Natural killer cell (primary cell): ENCODE results near the gene JPT1. TPM values are rescaled to one million over a fixed set of nuclear protein-coding genes. Genes with fewer than 3 reads are reported as not detected.

Experiments used
- ATAC-seq, 3 donors: fragments of 150-1000 bp in 2 of 3; fragments of 200-7000 bp in 1 of 3; cut with Tn5 transposase; 1 replicate in 1 of 3; 2 replicates in 2 of 3; pipeline ENCODE4 v1.10.0; 2021; ENCODE audit warnings: mild to moderate bottlenecking in 2 of 3, moderate library complexity in 2 of 3
- DNase-seq, 2 donors: peaks; one replicate each; pipeline versions ENCODE4 v3.0.0 to v3.0.0-alpha.2; 2013 to 2021; ENCODE audit warnings: mixed read lengths in 1 of 2
- H3K27ac ChIP-seq: one replicate; pipeline ENCODE4 v1.5.1; 2013; ENCODE audit warnings: mild to moderate bottlenecking, low read length
- H3K27me3 ChIP-seq: one replicate; pipeline ENCODE4 v1.6.1; 2013; ENCODE audit warnings: low read length; ENCODE audit not compliant: control insufficient read depth, insufficient read depth
- H3K36me3 ChIP-seq: one replicate; pipeline ENCODE4 v1.6.1; 2013; ENCODE audit warnings: low read length; ENCODE audit not compliant: control insufficient read depth, insufficient read depth
- H3K4me1 ChIP-seq: one replicate; pipeline ENCODE4 v1.6.1; 2013; ENCODE audit warnings: low read length; ENCODE audit not compliant: control insufficient read depth, insufficient read depth
- H3K4me3 ChIP-seq: one replicate; pipeline ENCODE4 v1.5.1; 2013; ENCODE audit warnings: low read length
- H3K9me3 ChIP-seq: one replicate; pipeline ENCODE4 v1.6.1; 2013; ENCODE audit warnings: low read length; ENCODE audit not compliant: control insufficient read depth, insufficient read depth
- H3K27ac Mint-ChIP-seq, 2 donors: one replicate each; pipeline ENCODE4 v1.8.0; 2022; ENCODE audit warnings: mild to moderate bottlenecking in 2 of 2, mixed read lengths in 2 of 2, moderate library complexity in 1 of 2
- H3K27me3 Mint-ChIP-seq, 2 donors: one replicate each; pipeline ENCODE4 v1.8.0; 2022; ENCODE audit warnings: low read depth in 2 of 2, mixed read lengths in 2 of 2
- H3K36me3 Mint-ChIP-seq: one replicate; pipeline ENCODE4 v1.8.0; 2022; ENCODE audit warnings: mixed read lengths
- H3K4me1 Mint-ChIP-seq, 2 donors: one replicate each; pipeline ENCODE4 v1.8.0; 2022; ENCODE audit warnings: mixed read lengths in 2 of 2
- H3K4me3 Mint-ChIP-seq: one replicate; pipeline ENCODE4 v1.8.0; 2022; ENCODE audit warnings: mild to moderate bottlenecking, moderate library complexity, mixed read lengths
- H3K9me3 Mint-ChIP-seq, 2 donors: one replicate each; pipeline ENCODE4 v1.8.0; 2022; ENCODE audit warnings: mixed read lengths in 2 of 2
- WGBS: methylation state at CpG from one replicate; pipeline ENCODE4 v1.1.7; 2013; ENCODE audit warnings: missing lambda C conversion rate; ENCODE audit not compliant: insufficient coverage; 5-methylcytosine and 5-hydroxymethylcytosine counted together
- intact Hi-C: fragments of 100-400 bp; cut with micrococcal nuclease; formaldehyde crosslinking; loops from one replicate; pipeline ENCODE4 v1.14.2; 2022
- total RNA-seq, 4 donors: library from RNA; stranded (reverse); fragments of 120-200 nt in 1 of 4; gene quantifications; one replicate each; pipeline versions ENCODE4 v1.2.3 to v1.2.4, GENCODE V29; 2013 to 2022
- TF ChIP-seq, protein P1 (sequence below): fragments of 200-600 bp; IDR thresholded peaks from one replicate; pipeline ENCODE4 v1.8.0; 2022; ENCODE audit warnings: antibody characterized with exemption

The JPT1 gene
- total RNA-seq, 3 donors from 2014 or later (not counting 1 experiment from before 2014, with no cell fraction given): 45.0 to 54.8 (median 50.5) TPM

GRCh38 chr17:75109407-75110233 is 44.7 kb downstream of the JPT1 start, which contains the start of gene ARMC7:
Gene ARMC7, plus strand, starts transcription at chr17:75109969. Its CDS starts 320 bp downstream, at chr17:75110289.
- H3K36me3 ChIP-seq: peaks cover 2% of the 10 kb centered on the region
- peaks cover 30 to 35% of the 10 kb centered on the region in 2 donors for H3K4me1 Mint-ChIP-seq
- peak within 1 kb of the TSS; percentile 93 for H3K4me3 ChIP-seq
- no peaks in the 10 kb centered on the region for H3K9me3 ChIP-seq
- no peaks in the 10 kb centered on the region for H3K9me3 Mint-ChIP-seq
- intact Hi-C loops: loop anchor here (5.0 kb wide), 2 partner anchors 43 to 73 kb away; partner anchors contain the start of genes JPT1 and SUMO2
- TF ChIP-seq, protein P1, sequence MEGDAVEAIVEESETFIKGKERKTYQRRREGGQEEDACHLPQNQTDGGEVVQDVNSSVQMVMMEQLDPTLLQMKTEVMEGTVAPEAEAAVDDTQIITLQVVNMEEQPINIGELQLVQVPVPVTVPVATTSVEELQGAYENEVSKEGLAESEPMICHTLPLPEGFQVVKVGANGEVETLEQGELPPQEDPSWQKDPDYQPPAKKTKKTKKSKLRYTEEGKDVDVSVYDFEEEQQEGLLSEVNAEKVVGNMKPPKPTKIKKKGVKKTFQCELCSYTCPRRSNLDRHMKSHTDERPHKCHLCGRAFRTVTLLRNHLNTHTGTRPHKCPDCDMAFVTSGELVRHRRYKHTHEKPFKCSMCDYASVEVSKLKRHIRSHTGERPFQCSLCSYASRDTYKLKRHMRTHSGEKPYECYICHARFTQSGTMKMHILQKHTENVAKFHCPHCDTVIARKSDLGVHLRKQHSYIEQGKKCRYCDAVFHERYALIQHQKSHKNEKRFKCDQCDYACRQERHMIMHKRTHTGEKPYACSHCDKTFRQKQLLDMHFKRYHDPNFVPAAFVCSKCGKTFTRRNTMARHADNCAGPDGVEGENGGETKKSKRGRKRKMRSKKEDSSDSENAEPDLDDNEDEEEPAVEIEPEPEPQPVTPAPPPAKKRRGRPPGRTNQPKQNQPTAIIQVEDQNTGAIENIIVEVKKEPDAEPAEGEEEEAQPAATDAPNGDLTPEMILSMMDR: no peak
- H3K27me3 ChIP-seq: no peaks in the 10 kb centered on the region
- peak within 1 kb of the TSS; percentile 89 for H3K4me3 Mint-ChIP-seq
- H3K27ac ChIP-seq: peak within 1 kb of the TSS; percentile 65
- WGBS: under 1% methylated on average over 68 of the region's 68 CpGs
- peaks cover 36% of the 10 kb centered on the region for H3K4me1 ChIP-seq
- ATAC-seq (peak; percentile 82 to 89 (median 83)), DNase-seq (peak; percentile 89 to 94)
- H3K36me3 Mint-ChIP-seq: no peaks in the 10 kb centered on the region
- no peaks in the 10 kb centered on the region for H3K27me3 Mint-ChIP-seq
- peak within 1 kb of the TSS; percentile 74 to 79 for H3K27ac Mint-ChIP-seq

DNA sequence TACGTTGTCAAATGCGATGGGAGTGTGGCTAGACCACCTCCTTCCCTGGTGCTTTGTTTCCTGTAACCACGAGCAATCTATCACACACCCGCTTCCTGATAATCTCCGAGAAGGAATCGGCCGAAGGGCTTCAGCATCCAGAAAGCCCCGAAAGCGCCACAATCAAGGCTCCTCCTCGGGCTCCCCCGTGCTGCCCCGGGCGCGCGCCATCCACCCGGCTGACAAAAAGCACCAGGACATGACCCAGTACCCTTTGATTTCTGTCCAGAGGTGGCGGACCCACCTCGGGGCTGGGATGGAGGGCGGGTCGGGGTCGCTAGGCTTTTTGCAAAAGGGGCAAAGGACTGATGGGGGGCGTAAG is 45.3 kb downstream of the JPT1 start:
- TF ChIP-seq, protein P1: no peak

DNA sequence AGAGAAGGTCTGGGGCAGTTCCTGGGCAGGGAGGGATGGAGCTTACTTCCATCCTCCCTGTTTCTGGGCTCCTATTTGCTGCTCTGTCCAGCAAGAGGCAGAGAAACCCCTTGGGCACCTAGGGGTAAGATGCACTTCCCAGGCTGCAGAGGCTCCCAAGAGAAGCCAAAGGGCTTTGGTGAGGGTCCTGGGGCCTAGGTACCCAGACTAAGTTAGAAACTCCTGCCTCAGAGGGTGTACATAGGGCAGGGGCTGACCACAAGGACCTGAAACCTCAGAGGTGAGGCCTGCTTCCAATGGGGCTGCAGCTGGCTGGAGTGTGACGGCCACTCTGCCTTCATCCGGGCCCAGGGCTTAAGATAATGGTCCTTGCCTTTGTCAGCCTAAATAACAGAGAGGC is 46.1 kb downstream of the JPT1 start:
- intact Hi-C loops: loop anchor here (5.0 kb wide), 1 partner anchor 74 kb away; the partner anchor contains the start of gene SUMO2
- Histone ChIP-seq H3K4me1 (peaks cover 25% of the 10 kb centered on the region), H3K27me3 (no peaks in the 10 kb centered on the region), H3K36me3 (no peaks in the 10 kb centered on the region), H3K27ac (no peak overlapping the region), H3K4me3 (no peak overlapping the region), H3K9me3 (no peaks in the 10 kb centered on the region)
- H3K36me3 Mint-ChIP-seq: no peaks in the 10 kb centered on the region
- H3K9me3 Mint-ChIP-seq: no peaks in the 10 kb centered on the region
- WGBS: 90% methylated on average over 2 of the region's 2 CpGs
- peak overlapping the region; percentile 89 for H3K4me3 Mint-ChIP-seq
- no peaks in the 10 kb centered on the region for H3K27me3 Mint-ChIP-seq
- TF ChIP-seq, protein P1: no peak
- H3K4me1 Mint-ChIP-seq: peaks cover 19 to 25% of the 10 kb centered on the region in 2 donors
- DNase-seq (no peak), ATAC-seq (no peak)
- peak overlapping the region in 1 of 2 donors; percentile 41 for H3K27ac Mint-ChIP-seq

More for the DNA sequence above, 45.3 kb downstream of the JPT1 start:
- H3K36me3 ChIP-seq: peaks cover 2% of the 10 kb centered on the region
- Mint-ChIP-seq H3K9me3 (no peaks in the 10 kb centered on the region), H3K4me3 (peak overlapping the region; percentile 89), H3K27me3 (no peaks in the 10 kb centered on the region), H3K36me3 (no peaks in the 10 kb centered on the region), H3K27ac (peak overlapping the region in 1 of 2 donors; percentile 74), H3K4me1 (peaks cover 25 to 29% of the 10 kb centered on the region in 2 donors)
- no peak overlapping the region for H3K27ac ChIP-seq
- intact Hi-C loops: loop anchor here (5.0 kb wide), 1 partner anchor 73 kb away; the partner anchor contains the start of gene SUMO2
- 7% methylated on average over 22 of the region's 22 CpGs for WGBS
- H3K9me3 ChIP-seq: no peaks in the 10 kb centered on the region
- no peaks in the 10 kb centered on the region for H3K27me3 ChIP-seq
- DNase-seq (peak; percentile 25 to 44), ATAC-seq (no peak)
- H3K4me3 ChIP-seq: peak overlapping the region; percentile 93
- H3K4me1 ChIP-seq: peaks cover 30% of the 10 kb centered on the region
